Measurements from ENCODE around the gene TMOD1.

The TMOD1 gene

DNA sequence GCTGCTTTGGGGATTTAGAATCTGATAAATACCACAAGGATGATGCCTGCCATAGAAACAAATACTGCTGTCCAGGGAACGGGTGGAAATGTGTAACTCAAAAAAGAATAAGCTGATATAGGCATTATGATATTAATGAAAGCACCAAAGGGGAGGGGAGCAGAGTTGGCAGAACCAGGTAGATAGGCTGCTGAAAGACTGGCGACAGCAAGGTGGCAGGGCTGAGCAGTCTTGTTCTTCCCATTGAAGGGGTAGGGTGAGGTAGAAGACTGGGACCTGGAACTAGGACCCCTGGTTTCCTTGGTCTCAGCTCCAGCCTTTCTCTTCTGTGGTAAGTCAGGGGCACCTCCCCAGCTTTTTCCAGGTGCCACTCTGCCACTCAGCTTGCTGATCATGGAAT is 31.4 kb upstream of the TMOD1 start:
- no peaks in the 10 kb centered on the region for H3K4me1 ChIP-seq (ENCODE audit: insufficient read depth, low read length, severe bottlenecking)
- H3K4me3 ChIP-seq (ENCODE audit: low read depth, low read length, poor library complexity, severe bottlenecking), result no peak overlapping the region
- TF ChIP-seq EZH2 (IDR thresholded peaks at IDR 0.05; ENCODE audit: borderline replicate concordance, low read length), result no peak
- TF ChIP-seq, protein P1, sequence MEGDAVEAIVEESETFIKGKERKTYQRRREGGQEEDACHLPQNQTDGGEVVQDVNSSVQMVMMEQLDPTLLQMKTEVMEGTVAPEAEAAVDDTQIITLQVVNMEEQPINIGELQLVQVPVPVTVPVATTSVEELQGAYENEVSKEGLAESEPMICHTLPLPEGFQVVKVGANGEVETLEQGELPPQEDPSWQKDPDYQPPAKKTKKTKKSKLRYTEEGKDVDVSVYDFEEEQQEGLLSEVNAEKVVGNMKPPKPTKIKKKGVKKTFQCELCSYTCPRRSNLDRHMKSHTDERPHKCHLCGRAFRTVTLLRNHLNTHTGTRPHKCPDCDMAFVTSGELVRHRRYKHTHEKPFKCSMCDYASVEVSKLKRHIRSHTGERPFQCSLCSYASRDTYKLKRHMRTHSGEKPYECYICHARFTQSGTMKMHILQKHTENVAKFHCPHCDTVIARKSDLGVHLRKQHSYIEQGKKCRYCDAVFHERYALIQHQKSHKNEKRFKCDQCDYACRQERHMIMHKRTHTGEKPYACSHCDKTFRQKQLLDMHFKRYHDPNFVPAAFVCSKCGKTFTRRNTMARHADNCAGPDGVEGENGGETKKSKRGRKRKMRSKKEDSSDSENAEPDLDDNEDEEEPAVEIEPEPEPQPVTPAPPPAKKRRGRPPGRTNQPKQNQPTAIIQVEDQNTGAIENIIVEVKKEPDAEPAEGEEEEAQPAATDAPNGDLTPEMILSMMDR (IDR thresholded peaks at IDR 0.05; ENCODE audit: low read length), result peak; percentile 50
- H3K9me3 ChIP-seq (ENCODE audit: low read length), result no peaks in the 10 kb centered on the region
- no peaks in the 10 kb centered on the region for H3K79me2 ChIP-seq (ENCODE audit: insufficient read depth, low read length)
- H3K9ac ChIP-seq (ENCODE audit: low read length), result no peak overlapping the region
- H3K27me3 ChIP-seq (ENCODE audit: insufficient read depth, low read length), result no peaks in the 10 kb centered on the region
- H3K36me3 ChIP-seq (ENCODE audit: insufficient read depth, low read length), result no peaks in the 10 kb centered on the region
- no peak overlapping the region for H3K27ac ChIP-seq (ENCODE audit: low read depth, low read length, poor library complexity, severe bottlenecking)
- H3K4me2 ChIP-seq (ENCODE audit: low read length), result no peak overlapping the region
- no peaks in the 10 kb centered on the region for H3F3A ChIP-seq (ENCODE audit: insufficient read depth, low read length)
- no peaks in the 10 kb centered on the region for H3K9me2 ChIP-seq (ENCODE audit: low read depth, low read length)
- H2AFZ ChIP-seq (ENCODE audit: low read length), result no peak overlapping the region
- H4K20me1 ChIP-seq (ENCODE audit: insufficient read depth, low read length), result no peaks in the 10 kb centered on the region; the same call in 1 of the 2 replicates

- TF ChIP-seq, protein P1 (IDR thresholded peaks at IDR 0.05; ENCODE audit: low read length), result no peak
- TF ChIP-seq EZH2 (IDR thresholded peaks at IDR 0.05; ENCODE audit: borderline replicate concordance, low read length), result no peak
These were observed 27.7 kb upstream of the TMOD1 start for GRCh38 chr9:97473717-97474116.

DNA sequence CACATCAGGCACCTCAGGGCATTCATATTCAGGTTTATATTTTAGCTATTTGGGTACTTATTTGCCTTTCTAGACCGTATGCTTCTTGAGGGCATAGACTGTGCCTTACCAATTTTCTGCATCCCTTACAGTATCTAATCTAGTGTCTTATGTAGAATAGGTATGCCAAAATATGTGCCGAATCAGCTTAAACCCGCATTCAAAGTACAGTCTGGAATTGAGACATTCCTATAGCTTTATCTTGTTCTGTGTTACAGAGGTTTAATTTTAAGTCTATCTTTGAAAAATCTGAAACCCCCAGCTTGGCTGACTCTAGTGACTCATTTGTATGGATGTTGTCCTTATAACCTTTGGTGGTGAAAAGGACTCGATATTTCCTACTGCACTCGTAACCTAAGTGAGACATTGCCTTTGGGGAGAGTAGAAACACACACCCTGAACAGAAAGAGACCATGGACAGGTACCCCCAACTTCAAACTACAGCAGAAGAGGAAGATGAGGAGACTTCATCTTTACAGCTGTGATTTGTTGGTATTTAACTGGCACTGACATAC is 27.0 kb upstream of the TMOD1 start:
- H2AFZ ChIP-seq (ENCODE audit: low read length), result no peak overlapping the region
- no peaks in the 10 kb centered on the region for H3F3A ChIP-seq (ENCODE audit: insufficient read depth, low read length)
- no peak overlapping the region for H3K27ac ChIP-seq (ENCODE audit: low read depth, low read length, poor library complexity, severe bottlenecking)
- H3K79me2 ChIP-seq (ENCODE audit: insufficient read depth, low read length), result no peaks in the 10 kb centered on the region
- H3K27me3 ChIP-seq (ENCODE audit: insufficient read depth, low read length), result no peaks in the 10 kb centered on the region
- H3K9me2 ChIP-seq (ENCODE audit: low read depth, low read length), result no peaks in the 10 kb centered on the region
- H3K4me2 ChIP-seq (ENCODE audit: low read length), result no peak overlapping the region
- no peaks in the 10 kb centered on the region for H3K36me3 ChIP-seq (ENCODE audit: insufficient read depth, low read length)
- TF ChIP-seq, protein P1 (IDR thresholded peaks at IDR 0.05; ENCODE audit: low read length), result no peak
- TF ChIP-seq EZH2 (IDR thresholded peaks at IDR 0.05; ENCODE audit: borderline replicate concordance, low read length), result no peak
- no peaks in the 10 kb centered on the region; the same call in 1 of the 2 replicates for H4K20me1 ChIP-seq (ENCODE audit: insufficient read depth, low read length)
- H3K4me3 ChIP-seq (ENCODE audit: low read depth, low read length, poor library complexity, severe bottlenecking), result no peak overlapping the region
- no peaks in the 10 kb centered on the region for H3K9me3 ChIP-seq (ENCODE audit: low read length)
- no peak overlapping the region for H3K9ac ChIP-seq (ENCODE audit: low read length)
- no peaks in the 10 kb centered on the region for H3K4me1 ChIP-seq (ENCODE audit: insufficient read depth, low read length, severe bottlenecking)

More at GRCh38 chr9:97473717-97474116, 27.7 kb upstream of the TMOD1 start:
- Histone ChIP-seq H3F3A (ENCODE audit: insufficient read depth, low read length) (no peaks in the 10 kb centered on the region), H3K79me2 (ENCODE audit: insufficient read depth, low read length) (no peaks in the 10 kb centered on the region), H2AFZ (ENCODE audit: low read length) (no peak overlapping the region), H3K9me3 (ENCODE audit: low read length) (no peaks in the 10 kb centered on the region), H3K4me2 (ENCODE audit: low read length) (no peak overlapping the region), H3K36me3 (ENCODE audit: insufficient read depth, low read length) (no peaks in the 10 kb centered on the region), H3K9me2 (ENCODE audit: low read depth, low read length) (no peaks in the 10 kb centered on the region), H4K20me1 (ENCODE audit: insufficient read depth, low read length) (no peaks in the 10 kb centered on the region; the same call in 1 of the 2 replicates), H3K4me3 (ENCODE audit: low read depth, low read length, poor library complexity, severe bottlenecking) (no peak overlapping the region), H3K4me1 (ENCODE audit: insufficient read depth, low read length, severe bottlenecking) (no peaks in the 10 kb centered on the region), H3K27me3 (ENCODE audit: insufficient read depth, low read length) (no peaks in the 10 kb centered on the region), H3K9ac (ENCODE audit: low read length) (no peak overlapping the region), H3K27ac (ENCODE audit: low read depth, low read length, poor library complexity, severe bottlenecking) (no peak overlapping the region)
